Testis (tissue), 3 donors: Measurements from ENCODE around the gene TMEM175. TPM values are rescaled to one million over a fixed set of nuclear protein-coding genes. Genes with fewer than 3 reads are reported as not detected.

Experiments
- DNase-seq: peaks from one replicate; pipeline ENCODE4 v3.0.0-alpha.2; 2019
- H3K27ac ChIP-seq, 2 donors: fragments of 200-600 bp; sonication (generic); one replicate each; pipeline ENCODE4 v1.5.1; 2019
- H3K27me3 ChIP-seq: fragments of 200-600 bp; sonication (generic); one replicate; pipeline ENCODE4 v1.5.1; 2019
- H3K36me3 ChIP-seq: fragments of 200-600 bp; sonication (generic); one replicate; pipeline ENCODE4 v1.5.1; 2017; ENCODE audit warnings: low read depth; ENCODE audit errors: missing control alignments
- H3K4me1 ChIP-seq: fragments of 200-600 bp; sonication (generic); one replicate; pipeline ENCODE4 v1.5.1; 2019
- H3K4me3 ChIP-seq, 2 donors: fragments of 200-600 bp; sonication (generic); one replicate each; pipeline ENCODE4 v1.5.1; 2017 to 2019
- H3K9me3 ChIP-seq: fragments of 200-600 bp; sonication (generic); one replicate; pipeline ENCODE4 v1.5.1; 2017
- CTCF ChIP-seq, 3 experiments: fragments of 450-650 bp in 2 of 3; fragments of 200-600 bp in 1 of 3; sonication (generic) in 1 of 3; IDR thresholded peaks; one replicate each; pipeline ENCODE4 v1.5.1; 2016 to 2019; ENCODE audit warnings: antibody characterized with exemption in 3 of 3, mild to moderate bottlenecking in 2 of 3, moderate library complexity in 1 of 3
- POLR2A ChIP-seq: fragments of 450-650 bp; IDR thresholded peaks from one replicate; pipeline ENCODE4 v1.6.1; 2017; ENCODE audit warnings: antibody characterized with exemption, mild to moderate bottlenecking, moderate library complexity
- WGBS, 2 donors: methylation state at CpG; one replicate each; pipeline ENCODE4 v1.1.5; 2018; 5-methylcytosine and 5-hydroxymethylcytosine counted together
- intact Hi-C: fragments of 100-400 bp; cut with DNase I; formaldehyde crosslinking; loops from one replicate; pipeline ENCODE4 v1.15.1; 2023; ENCODE audit warnings: low total_unique reads
- polyA plus RNA-seq: library from polyadenylated mRNA; stranded (reverse); fragments of 350-450 nt; fragmentation: Illumina TruSeq; extraction: RNeasy Lipid Tissue Mini Kit (QIAGEN cat#74804); gene quantifications from one replicate; pipeline ENCODE4 v1.2.3, GENCODE V29; 2014; ENCODE audit warnings: low read depth, low replicate concordance; ENCODE audit not compliant: insufficient read depth
- total RNA-seq, 2 donors: library from RNA; depleted of rRNA; stranded (reverse); fragments of >200 nt; gene quantifications; one replicate each; pipeline ENCODE4 v1.2.3, GENCODE V29; 2016

Gene TMEM175
- total and polyA plus RNA-seq, 3 donors from 2014 or later = 50.5 to 88.2 (median 69.2) TPM

GRCh38 chr4:962231-963208, 30.3 kb downstream of the TMEM175 start:
- Histone ChIP-seq H3K4me3 (no peak overlapping the region), H3K27me3 (no peaks in the 10 kb centered on the region), H3K4me1 (no peaks in the 10 kb centered on the region), H3K27ac (no peak overlapping the region), H3K36me3 (no peaks in the 10 kb centered on the region), H3K9me3 (no peaks in the 10 kb centered on the region)
- no peak for DNase-seq
- WGBS, 2 donors = 93 to 94% methylated on average over 19 to 50 of the region's 54 CpGs
- no peak for TF ChIP-seq POLR2A
- intact Hi-C loops = no loop called here

GRCh38 chr4:963276-964225, 31.3 kb downstream of the TMEM175 start:
- Histone ChIP-seq H3K27ac (no peak overlapping the region), H3K36me3 (no peaks in the 10 kb centered on the region), H3K9me3 (no peaks in the 10 kb centered on the region), H3K27me3 (no peaks in the 10 kb centered on the region), H3K4me1 (no peaks in the 10 kb centered on the region), H3K4me3 (no peak overlapping the region)
- WGBS, 2 donors = 90 to 95% methylated on average over 20 to 34 of the region's 39 CpGs
- DNase-seq = no peak
- TF ChIP-seq CTCF (IDR thresholded peaks at IDR 0.05) (no peak), POLR2A (no peak)
- intact Hi-C loops = no loop called here

- Histone ChIP-seq H3K4me1 (no peaks in the 10 kb centered on the region), H3K27ac (no peak overlapping the region), H3K27me3 (no peaks in the 10 kb centered on the region), H3K36me3 (no peaks in the 10 kb centered on the region), H3K9me3 (no peaks in the 10 kb centered on the region), H3K4me3 (no peak overlapping the region)
- TF ChIP-seq CTCF (IDR thresholded peaks at IDR 0.05) (no peak), POLR2A (no peak)
- intact Hi-C loops = no loop called here
- DNase-seq = no peak
- 75 to 92% methylated on average over 4 to 23 of the region's 23 CpGs for WGBS, 2 donors
Observed at GRCh38 chr4:964346-965025, 32.2 kb downstream of the TMEM175 start.

- WGBS, 2 donors = 94 to 95% methylated on average over 13 to 22 of the region's 26 CpGs
- no peaks in the 10 kb centered on the region for H3K36me3 ChIP-seq
- no peak for DNase-seq
- intact Hi-C loops = no loop called here
- no peak overlapping the region for H3K4me3 ChIP-seq
- H3K27ac ChIP-seq = no peak overlapping the region
- H3K9me3 ChIP-seq = no peaks in the 10 kb centered on the region
- no peaks in the 10 kb centered on the region for H3K4me1 ChIP-seq
- TF ChIP-seq POLR2A (no peak), CTCF (IDR thresholded peaks at IDR 0.05) (no peak)
- H3K27me3 ChIP-seq = no peaks in the 10 kb centered on the region
Observed at GRCh38 chr4:965048-965765, 32.9 kb downstream of the TMEM175 start.
